GM19395 (cell line): ENCODE measurements around the gene DGCR6L.
"Not testable (repeated sequence)": the region's sequence is repeated elsewhere in the genome, so short reads cannot be mapped to it uniquely, and the experiment has no call there.

Source experiments
- ATAC-seq: cut with Tn5 transposase; IDR thresholded peaks from one replicate; pipeline ENCODE4 v1.9.1; 2021; ENCODE audit warnings: mild to moderate bottlenecking, moderate library complexity; ENCODE audit not compliant: unreplicated experiment

DGCR6L gene

DNA sequence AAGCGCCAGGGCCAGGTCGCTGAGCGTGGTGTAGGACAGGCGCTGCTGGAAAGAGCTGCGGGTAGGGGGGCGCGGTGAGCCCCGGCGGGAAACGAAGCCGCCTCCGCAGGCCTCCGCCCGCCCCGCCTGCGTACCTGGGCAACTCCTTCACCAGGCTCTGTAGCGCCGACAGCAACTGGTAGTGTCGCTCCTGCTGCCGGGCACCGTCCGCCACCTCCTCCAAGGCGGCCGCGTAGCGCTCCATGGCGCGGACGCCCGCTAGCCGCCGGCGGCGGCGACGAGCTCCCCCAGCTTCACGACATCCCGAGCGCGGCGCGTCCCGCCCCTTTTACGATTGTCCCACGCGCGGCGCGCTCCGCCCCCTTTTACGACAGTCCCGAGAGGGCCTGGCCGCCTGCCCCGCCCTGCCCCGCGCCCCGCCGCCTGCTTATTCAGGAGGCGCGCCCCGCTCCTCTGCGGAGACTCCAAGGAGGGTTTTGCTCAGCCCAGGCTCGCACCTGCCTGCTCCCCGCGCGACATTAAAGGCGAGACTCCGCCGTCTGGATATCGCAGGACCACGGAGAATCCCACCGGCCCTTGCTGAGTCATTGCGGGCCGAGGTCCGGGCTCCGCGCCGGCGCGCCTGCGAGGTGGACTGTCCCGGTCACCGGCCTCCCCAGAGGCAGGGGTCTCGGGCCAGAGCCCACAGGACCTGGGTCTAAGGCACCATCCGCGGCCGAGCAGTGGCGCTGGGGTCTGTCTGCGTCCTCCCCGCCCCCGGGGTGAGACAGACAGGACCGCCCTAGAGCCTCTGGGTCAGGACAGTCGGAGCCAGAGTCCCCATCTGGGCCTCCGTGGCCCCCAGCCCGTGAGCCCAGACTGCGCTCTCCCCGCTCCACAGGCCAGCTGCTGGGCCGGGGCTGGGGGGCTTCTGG is at the start of gene DGCR6L:
Gene DGCR6L (minus strand): TSS at position 316 of the 914 bp plus-strand sequence. CDS start 72 bp downstream, at position 244.
- ATAC-seq: peak; percentile 59

DNA sequence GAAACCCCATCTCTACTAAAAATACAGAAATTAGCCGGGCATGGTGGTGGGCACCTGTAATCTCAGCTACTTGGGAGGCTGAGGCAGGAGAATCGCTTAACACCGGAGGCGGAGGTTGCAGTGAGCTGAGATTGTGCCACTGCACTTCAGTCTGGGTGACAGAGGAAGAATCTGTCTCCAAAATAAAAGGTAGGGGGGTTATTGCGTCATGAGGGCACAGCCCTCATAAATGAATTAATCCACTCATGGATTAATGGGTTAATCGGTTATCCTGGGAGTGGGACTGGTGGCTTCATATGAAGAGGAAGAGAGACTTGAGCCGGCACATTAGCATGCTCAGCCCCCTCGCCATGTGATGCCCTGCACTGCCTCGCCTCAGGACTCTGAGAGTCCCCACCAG is 49.0 kb upstream of the DGCR6L start:
- not testable (repeated sequence) for ATAC-seq

DNA sequence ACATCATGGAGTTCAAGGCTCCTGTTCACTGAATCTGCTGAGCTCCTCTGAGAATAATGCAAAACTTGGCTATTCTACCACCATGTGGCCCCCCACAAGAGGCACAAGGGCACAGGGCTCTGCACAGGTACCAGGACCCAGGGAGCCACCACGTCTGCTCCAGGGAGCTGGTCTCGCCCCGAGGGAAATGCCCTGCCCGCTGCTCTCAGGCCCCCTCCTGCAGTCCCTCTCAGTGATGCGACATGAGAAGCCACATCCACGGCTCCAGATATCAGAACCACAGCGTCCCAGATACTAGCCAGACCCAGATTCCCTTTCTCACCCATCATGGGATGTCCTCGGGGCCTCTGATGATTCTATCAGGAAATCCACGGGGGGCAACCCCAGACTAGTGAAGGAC is 47.0 kb upstream of the DGCR6L start:
- not testable (repeated sequence) for ATAC-seq

DNA sequence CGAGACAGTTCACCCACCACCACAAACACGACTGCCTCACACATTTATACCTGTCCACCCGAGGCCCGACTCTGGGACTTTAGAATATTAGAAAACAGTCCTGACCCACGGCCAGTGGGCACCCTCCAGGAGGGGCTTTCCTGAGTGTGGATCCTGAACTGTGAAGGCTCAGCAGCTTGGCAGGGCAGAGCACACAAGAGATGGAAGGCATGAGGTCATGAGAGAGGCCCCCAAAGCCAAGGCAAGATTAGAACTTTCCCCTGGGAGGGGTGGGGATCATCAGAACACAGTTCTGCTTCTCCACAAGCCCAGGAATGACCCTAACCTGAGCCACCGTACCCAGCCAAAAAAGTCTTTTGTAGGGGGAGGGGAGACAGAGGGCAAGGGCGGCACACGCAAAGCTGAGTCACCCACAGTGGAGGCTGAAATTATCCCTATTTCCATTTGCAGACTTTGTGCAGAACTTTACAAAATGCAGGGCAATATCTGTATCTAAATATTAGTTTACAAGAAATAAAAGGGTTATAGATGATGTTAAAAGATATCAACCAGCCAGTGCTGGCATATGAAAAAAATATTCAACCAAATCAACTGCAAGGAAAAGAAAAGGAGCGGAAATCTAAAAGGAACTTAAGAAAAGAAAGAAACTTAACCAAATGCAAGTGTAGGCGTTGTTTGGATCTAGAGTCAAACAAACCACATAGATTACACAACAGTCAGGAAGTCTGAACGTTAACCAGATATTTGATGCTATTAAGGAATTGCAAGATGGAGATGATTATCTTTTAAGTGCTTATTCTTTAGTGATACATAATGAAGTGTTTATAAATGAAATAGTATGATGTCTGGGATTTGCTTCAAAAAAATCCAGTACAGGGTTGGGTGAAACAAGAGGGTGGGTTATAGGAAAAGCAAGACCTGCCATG is 44.7 kb upstream of the DGCR6L start:
- not testable (repeated sequence) for ATAC-seq

DNA sequence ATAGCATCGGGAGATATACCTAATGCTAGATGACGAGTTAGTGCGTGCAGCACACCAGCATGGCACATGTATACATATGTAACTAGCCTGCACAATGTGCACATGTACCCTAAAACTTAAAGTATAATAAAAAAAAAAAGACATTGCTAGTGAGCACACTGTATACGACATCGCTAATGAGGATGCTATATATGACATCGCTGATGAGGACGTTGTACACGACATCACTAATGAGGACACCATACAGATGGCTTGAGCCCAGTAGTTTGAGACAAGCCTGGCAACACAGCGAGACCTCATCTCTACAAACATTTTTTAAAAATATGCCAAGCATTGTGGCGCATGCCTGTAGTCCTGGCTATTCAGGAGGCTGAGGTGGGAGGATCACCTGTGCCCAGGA is 42.5 kb upstream of the DGCR6L start:
- ATAC-seq: not testable (repeated sequence)

DNA sequence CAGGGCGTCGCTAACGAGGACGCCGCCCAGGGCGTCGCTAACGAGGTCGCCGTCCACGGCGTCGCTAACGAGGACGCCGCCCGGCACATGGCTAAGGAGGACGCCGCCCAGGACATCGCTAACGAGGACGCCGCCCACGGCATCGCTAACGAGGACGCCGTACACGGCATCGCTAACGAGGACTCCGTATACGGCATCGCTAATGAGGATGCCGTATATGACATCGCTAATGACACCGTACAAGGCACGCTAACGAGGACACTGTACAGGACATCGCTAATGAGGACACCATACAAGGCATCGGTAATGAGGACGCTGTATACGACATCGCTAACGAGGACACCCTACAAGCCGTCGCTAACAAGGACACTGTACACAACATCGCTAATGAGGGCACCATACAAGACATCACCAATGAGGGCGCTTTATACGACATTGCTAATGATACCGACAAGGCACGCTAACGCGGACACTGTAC is 41.9 kb upstream of the DGCR6L start:
- not testable (repeated sequence) for ATAC-seq

DNA sequence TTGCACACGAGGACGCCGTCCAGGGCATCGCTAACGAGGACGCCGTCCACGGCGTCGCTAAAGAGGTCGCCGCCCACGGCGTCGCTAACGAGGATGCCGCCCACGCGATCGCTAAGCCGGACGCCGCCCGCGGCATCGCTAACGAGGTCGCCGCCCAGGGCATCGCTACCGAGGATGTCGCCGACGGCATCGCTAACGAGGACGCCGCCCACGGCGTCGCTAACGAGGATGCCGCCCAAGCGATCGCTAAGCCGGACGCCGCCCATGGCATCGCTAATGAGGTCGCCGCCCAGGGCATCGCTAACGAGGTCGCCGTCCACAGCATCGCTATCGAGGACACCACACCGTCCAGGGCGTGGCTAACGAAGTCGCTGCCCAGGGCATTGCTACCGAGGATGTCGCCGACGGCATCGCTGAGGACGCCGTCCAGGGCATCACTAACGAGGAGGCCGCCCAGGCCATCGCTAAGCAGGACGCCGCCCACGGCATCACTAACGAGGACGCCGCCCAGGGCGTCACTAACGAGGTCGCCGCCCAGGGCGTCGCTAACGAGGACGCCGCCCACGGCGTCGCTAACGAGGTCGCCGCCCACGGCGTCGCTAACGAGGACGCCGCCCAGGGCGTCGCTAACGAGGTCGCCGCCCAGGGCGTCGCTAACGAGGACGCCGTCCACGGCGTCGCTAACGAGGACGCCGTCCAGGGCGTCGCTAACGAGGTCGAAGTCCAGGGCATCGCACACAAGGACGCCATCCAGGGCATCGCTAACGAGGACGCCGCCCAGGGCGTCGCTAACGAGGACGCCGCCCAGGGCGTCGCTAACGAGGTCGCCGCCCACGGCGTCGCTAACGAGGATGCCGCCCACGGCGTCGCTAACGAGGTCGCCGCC is 41.2 kb upstream of the DGCR6L start:
- not testable (repeated sequence) for ATAC-seq

DNA sequence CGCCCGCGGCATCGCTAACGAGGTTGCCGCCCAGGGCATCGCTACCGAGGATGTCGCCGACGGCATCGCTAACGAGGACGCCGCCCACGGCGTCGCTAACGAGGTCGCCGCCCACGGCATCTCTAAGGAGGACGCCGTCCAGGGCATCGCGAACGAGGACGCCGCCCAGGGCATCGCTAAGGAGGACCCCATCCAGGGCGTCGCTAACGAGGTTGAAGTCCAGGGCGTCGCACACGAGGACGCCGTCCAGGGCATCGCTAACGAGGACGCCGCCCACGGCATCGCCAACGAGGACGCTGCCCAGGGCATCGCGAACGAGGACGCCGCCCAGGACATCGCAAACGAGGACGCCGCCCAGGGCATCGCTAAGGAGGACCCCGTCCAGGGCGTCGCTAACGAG is 40.4 kb upstream of the DGCR6L start:
- ATAC-seq: not testable (repeated sequence)

DNA sequence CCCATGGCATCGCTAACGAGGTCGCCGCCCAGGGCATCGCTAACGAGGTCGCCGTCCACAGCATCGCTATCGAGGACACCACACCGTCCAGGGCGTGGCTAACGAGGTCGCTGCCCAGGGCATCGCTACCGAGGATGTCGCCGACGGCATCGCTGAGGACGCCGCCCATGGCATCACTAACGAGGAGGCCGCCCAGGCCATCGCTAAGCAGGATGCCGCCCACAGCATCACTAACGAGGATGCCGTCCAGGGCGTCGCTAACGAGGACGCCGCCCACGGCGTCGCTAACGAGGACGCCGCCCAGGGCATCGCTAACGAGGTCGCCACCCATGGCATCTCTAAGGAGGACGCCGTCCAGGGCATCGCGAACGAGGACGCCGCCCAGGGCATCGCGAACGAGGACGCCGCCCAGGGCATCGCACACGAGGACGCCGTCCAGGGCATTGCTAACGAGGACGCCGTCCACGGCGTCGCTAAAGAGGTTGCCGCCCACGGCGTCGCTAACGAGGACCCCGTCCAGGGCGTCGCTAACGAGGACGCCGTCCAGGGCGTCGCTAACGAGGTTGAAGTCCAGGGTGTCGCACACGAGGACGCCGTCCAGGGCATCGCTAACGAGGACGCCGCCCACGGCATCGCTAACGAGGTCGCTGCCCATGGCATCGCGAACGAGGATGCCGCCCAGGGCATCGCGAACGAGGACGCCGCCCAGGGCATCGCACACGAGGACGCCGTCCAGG is 38.8 kb upstream of the DGCR6L start:
- not testable (repeated sequence) for ATAC-seq

DNA sequence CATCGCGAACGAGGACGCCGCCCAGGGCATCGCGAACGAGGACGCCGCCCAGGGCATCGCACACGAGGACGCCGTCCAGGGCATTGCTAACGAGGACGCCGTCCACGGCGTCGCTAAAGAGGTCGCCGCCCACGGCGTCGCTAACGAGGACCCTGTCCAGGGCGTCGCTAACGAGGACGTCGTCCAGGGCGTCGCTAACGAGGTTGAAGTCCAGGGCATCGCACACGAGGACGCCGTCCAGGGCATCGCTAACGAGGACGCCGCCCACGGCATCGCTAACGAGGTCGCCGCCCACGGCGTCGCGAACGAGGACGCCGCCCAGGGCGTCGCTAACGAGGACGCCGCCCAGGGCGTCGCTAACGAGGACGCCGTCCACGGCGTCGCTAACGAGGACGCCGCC is 38.1 kb upstream of the DGCR6L start:
- ATAC-seq: not testable (repeated sequence)

DNA sequence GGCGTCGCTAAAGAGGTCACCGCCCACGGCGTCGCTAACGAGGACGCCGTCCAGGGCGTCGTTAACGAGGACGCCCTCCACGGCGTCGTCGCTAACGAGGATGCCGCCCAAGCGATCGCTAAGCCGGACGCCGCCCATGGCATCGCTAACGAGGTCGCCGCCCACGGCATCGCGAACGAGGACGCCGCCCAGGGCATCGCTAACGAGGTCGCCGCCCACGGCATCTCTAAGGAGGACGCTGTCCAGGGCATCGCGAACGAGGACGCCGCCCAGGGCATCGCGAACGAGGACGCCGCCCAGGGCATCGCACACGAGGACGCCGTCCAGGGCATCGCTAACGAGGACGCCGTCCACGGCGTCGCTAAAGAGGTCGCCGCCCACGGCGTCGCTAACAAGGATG is 37.0 kb upstream of the DGCR6L start:
- ATAC-seq: not testable (repeated sequence)

DNA sequence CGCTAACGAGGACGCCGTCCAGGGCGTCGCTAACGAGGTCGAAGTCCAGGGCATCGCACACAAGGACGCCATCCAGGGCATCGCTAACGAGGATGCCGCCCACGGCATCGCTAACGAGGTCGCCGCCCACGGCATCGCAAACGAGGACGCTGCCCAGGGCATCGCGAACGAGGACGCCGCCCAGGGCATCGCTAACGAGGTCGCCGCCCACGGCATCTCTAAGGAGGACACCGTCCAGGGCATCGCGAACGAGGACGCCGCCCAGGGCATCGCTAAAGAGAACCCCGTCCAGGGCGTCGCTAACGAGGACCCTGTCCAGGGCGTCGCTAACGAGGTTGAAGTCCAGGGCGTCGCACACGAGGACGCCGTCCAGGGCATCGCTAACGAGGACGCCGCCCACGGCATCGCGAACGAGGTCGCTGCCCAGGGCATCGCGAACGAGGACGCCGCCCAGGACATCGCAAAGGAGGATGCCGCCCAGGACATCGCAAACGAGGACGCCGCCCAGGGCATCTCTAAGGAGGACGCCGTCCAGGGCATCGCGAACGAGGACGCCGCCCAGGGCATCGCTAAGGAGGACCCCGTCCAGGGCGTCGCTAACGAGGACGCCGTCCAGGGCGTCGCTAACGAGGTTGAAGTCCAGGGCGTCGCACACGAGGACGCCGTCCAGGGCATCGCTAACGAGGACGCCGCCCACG is 36.2 kb upstream of the DGCR6L start:
- ATAC-seq: not testable (repeated sequence)

DNA sequence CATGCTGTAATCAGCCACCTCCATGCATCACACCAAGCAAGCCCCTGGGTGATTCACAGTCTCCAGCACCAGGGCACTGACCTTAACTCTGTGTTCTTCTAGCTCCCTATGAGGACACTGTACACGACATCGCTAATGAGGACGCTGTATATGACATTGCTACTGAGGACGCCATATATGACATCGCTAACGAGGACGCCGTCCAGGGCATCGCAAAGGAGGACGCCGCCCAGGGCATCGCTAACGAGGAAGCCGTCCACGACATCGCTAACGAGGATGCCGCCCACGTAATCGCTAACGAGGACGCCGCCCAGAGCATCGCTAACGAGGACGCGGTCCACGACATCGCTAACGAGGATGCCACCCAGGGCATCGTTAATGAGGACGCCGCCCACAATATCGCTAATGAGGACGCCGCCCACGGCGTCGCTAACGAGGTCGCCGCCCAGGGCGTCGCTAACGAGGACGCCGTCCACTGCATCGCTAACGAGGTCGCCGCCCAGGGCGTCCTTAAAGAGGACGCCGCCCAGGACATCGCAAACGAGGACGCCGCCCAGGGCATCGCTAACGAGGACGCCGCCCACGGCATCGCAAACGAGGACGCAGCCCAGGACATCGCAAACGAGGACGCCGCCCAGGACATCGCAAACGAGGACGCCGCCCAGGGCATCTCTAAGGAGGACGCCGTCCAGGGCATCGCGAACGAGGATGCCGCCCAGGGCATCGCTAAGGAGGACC is 34.5 kb upstream of the DGCR6L start:
- no peak for ATAC-seq

DNA sequence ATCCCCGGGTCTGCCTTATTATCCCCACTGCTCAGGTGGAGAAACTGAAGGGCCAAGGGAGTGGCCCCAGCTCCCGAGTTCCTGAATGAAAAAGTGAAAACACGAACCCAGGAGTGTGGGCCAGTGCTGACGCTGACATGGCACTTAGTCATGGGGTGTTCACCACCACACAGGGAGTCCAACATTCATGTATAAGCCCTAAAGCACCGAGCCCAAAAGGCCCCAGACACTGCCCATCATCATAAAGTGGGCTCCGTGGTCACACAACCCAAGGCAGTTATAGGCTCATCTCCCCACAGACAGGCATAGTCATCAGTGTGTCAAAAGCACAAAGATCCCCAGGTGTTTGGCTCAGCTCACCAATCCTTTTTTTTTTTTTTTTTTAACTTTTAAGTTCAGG is 32.7 kb upstream of the DGCR6L start:
- not testable (repeated sequence) for ATAC-seq

DNA sequence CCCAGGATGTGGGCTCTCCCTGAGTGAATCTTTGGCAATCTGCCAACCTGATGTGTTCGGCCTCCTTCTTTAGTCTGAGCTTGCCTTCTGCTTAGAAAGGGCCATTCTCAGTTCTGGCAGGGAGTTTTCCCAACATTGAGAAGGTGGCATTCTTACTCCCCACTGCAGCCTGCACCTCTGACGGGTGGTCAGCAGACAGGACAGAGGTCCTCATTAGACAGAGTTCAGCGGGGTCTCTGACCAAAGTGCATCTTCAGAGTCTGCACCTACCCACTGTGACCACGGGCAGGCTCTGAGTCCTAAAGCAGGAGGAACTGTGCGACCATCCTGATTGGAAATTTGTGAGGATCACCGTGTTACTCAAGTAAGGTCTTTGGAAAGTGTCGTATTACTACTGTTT is 26.7 kb upstream of the DGCR6L start:
- ATAC-seq: not testable (repeated sequence)

DNA sequence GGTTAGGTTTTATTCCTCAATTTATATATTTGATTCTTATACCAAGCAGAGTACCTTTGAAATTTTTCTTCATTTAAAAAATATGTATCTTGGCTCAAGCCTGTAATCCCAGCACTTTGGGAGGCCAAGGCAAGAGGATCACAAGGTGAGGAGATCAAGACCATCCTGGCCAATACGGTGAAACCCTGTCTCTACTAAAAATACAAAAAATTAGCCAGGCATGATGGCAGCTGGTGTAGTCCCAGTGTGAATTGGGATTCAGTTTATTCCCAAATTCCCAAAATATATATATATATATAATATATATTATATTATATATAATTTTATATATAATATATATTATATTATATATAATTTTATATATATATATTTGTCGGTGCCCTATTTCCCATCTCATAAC is 18.4 kb upstream of the DGCR6L start:
- not testable (repeated sequence) for ATAC-seq

DNA sequence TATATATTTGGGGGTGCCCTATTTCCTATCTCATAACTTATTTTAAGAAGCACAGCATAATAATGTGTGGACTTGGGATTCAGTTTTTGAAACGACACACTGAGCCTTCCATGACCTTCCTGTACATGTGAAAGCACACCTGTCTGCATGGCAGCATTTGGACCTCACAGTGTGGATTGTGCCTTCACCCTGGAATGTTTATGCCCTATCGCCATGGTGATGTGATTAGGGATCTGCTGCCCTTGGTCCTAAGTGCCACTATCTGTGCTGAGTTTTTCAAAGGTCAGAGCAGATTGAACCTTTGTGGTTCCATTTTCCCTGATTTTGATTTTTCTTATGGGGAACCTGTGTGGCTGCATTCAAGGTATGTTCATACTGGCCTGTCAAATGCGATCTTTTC is 17.9 kb upstream of the DGCR6L start:
- not testable (repeated sequence) for ATAC-seq

DNA sequence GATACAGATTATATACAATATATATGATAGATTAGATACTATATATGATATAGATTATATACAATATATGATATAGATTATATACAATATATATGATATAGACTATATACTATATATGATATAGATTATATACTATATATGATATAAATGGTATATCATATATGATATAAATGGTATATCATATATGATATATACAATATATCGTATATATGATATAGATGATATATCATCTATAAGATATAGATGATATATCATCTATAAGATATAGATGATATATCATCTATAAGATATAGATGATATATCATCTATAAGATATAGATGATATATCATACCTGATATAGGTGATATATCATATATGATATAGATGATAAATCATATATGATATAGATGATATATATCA is 16.7 kb upstream of the DGCR6L start:
- not testable (repeated sequence) for ATAC-seq
